IPS-18a (cell line): Measurements from ENCODE around the gene AAK1.
"Not testable (repeated sequence)": the region's sequence is repeated elsewhere in the genome, so short reads cannot be mapped to it uniquely, and the experiment has no call there.

Experiments used
- H3K27ac ChIP-seq: one replicate; pipeline ENCODE4 v1.5.1; 2013; ENCODE audit warnings: low read length
- H3K27me3 ChIP-seq: one replicate; pipeline ENCODE4 v1.6.1; 2013; ENCODE audit warnings: mild to moderate bottlenecking, low read length; ENCODE audit not compliant: control insufficient read depth, insufficient read depth
- H3K36me3 ChIP-seq: one replicate; pipeline ENCODE4 v1.6.1; 2013; ENCODE audit warnings: low read depth, low read length; ENCODE audit not compliant: control insufficient read depth
- H3K4me1 ChIP-seq: one replicate; pipeline ENCODE4 v1.6.1; 2013; ENCODE audit warnings: low read depth, low read length; ENCODE audit not compliant: control insufficient read depth
- H3K4me3 ChIP-seq: one replicate; pipeline ENCODE4 v1.5.1; 2013; ENCODE audit warnings: low read length
- H3K9ac ChIP-seq: one replicate; pipeline ENCODE4 v1.6.1; 2013; ENCODE audit warnings: mild to moderate bottlenecking, low read length, moderate library complexity
- H3K9me3 ChIP-seq: one replicate; pipeline ENCODE4 v1.6.1; 2013; ENCODE audit warnings: low read depth, low read length; ENCODE audit not compliant: control insufficient read depth

AAK1 gene

GRCh38 chr2:69677914-69678313 lies 34.4 kb upstream of the AAK1 start:
- Histone ChIP-seq H3K4me3 (no peak overlapping the region), H3K27me3 (no peaks in the 10 kb centered on the region), H3K9ac (no peak overlapping the region), H3K9me3 (no peaks in the 10 kb centered on the region), H3K36me3 (no peaks in the 10 kb centered on the region), H3K4me1 (no peaks in the 10 kb centered on the region), H3K27ac (no peak overlapping the region)

- no peaks in the 10 kb centered on the region for H3K4me1 ChIP-seq
- H3K4me3 ChIP-seq: no peak overlapping the region
- H3K9ac ChIP-seq: no peak overlapping the region
- no peaks in the 10 kb centered on the region for H3K36me3 ChIP-seq
- H3K27ac ChIP-seq: no peak overlapping the region
- no peaks in the 10 kb centered on the region for H3K27me3 ChIP-seq
- H3K9me3 ChIP-seq: no peaks in the 10 kb centered on the region
Measured at GRCh38 chr2:69676146-69676545, 32.6 kb upstream of the AAK1 start.

- Histone ChIP-seq H3K4me3 (no peak overlapping the region), H3K27ac (no peak overlapping the region), H3K4me1 (no peaks in the 10 kb centered on the region), H3K27me3 (no peaks in the 10 kb centered on the region), H3K9ac (no peak overlapping the region), H3K9me3 (no peaks in the 10 kb centered on the region), H3K36me3 (no peaks in the 10 kb centered on the region)
Measured at GRCh38 chr2:69674316-69674670, 30.8 kb upstream of the AAK1 start.

GRCh38 chr2:69673098-69673497 lies 29.6 kb upstream of the AAK1 start:
- not testable (repeated sequence) for H3K27me3 ChIP-seq, H3K4me3 ChIP-seq, H3K9ac ChIP-seq, H3K36me3 ChIP-seq, H3K4me1 ChIP-seq, H3K9me3 ChIP-seq, H3K27ac ChIP-seq

GRCh38 chr2:69669666-69670065 lies 26.1 kb upstream of the AAK1 start:
- no peaks in the 10 kb centered on the region for H3K4me1 ChIP-seq
- no peak overlapping the region for H3K27ac ChIP-seq
- no peak overlapping the region for H3K4me3 ChIP-seq
- H3K27me3 ChIP-seq: no peaks in the 10 kb centered on the region
- no peaks in the 10 kb centered on the region for H3K36me3 ChIP-seq
- H3K9ac ChIP-seq: no peak overlapping the region
- H3K9me3 ChIP-seq: no peaks in the 10 kb centered on the region

- Histone ChIP-seq H3K27ac (no peak overlapping the region), H3K4me3 (no peak overlapping the region), H3K36me3 (no peaks in the 10 kb centered on the region), H3K9me3 (no peaks in the 10 kb centered on the region), H3K27me3 (no peaks in the 10 kb centered on the region), H3K9ac (no peak overlapping the region), H3K4me1 (no peaks in the 10 kb centered on the region)
Measured at GRCh38 chr2:69668598-69668997, 25.1 kb upstream of the AAK1 start.

- H3K4me3 ChIP-seq: no peak overlapping the region
- no peaks in the 10 kb centered on the region for H3K27me3 ChIP-seq
- no peaks in the 10 kb centered on the region for H3K36me3 ChIP-seq
- no peak overlapping the region for H3K27ac ChIP-seq
- no peaks in the 10 kb centered on the region for H3K9me3 ChIP-seq
- H3K9ac ChIP-seq: no peak overlapping the region
- H3K4me1 ChIP-seq: no peaks in the 10 kb centered on the region
Measured at GRCh38 chr2:69667805-69668382, 24.4 kb upstream of the AAK1 start.

- Histone ChIP-seq H3K4me3 (no peak overlapping the region), H3K36me3 (no peaks in the 10 kb centered on the region), H3K9ac (no peak overlapping the region), H3K27ac (no peak overlapping the region), H3K27me3 (no peaks in the 10 kb centered on the region), H3K4me1 (no peaks in the 10 kb centered on the region), H3K9me3 (no peaks in the 10 kb centered on the region)
Measured at GRCh38 chr2:69665152-69665551, 21.6 kb upstream of the AAK1 start.

- Histone ChIP-seq H3K9me3 (no peaks in the 10 kb centered on the region), H3K4me1 (no peaks in the 10 kb centered on the region), H3K27ac (no peak overlapping the region), H3K36me3 (no peaks in the 10 kb centered on the region), H3K27me3 (no peaks in the 10 kb centered on the region), H3K9ac (no peak overlapping the region), H3K4me3 (no peak overlapping the region)
Measured at GRCh38 chr2:69663860-69664259, 20.3 kb upstream of the AAK1 start.

GRCh38 chr2:69662547-69662946 lies 19.0 kb upstream of the AAK1 start:
- H3K27me3 ChIP-seq, H3K9me3 ChIP-seq, H3K4me3 ChIP-seq, H3K36me3 ChIP-seq, H3K27ac ChIP-seq, H3K4me1 ChIP-seq, H3K9ac ChIP-seq: not testable (repeated sequence)

- Histone ChIP-seq H3K27ac (no peak overlapping the region), H3K9me3 (no peaks in the 10 kb centered on the region), H3K9ac (no peak overlapping the region), H3K4me3 (no peak overlapping the region), H3K4me1 (no peaks in the 10 kb centered on the region), H3K27me3 (no peaks in the 10 kb centered on the region), H3K36me3 (no peaks in the 10 kb centered on the region)
Measured at GRCh38 chr2:69660637-69661036, 17.1 kb upstream of the AAK1 start.

GRCh38 chr2:69659941-69660483 lies 16.5 kb upstream of the AAK1 start:
- H3K27me3 ChIP-seq: no peaks in the 10 kb centered on the region
- no peaks in the 10 kb centered on the region for H3K9me3 ChIP-seq
- no peak overlapping the region for H3K9ac ChIP-seq
- H3K27ac ChIP-seq: no peak overlapping the region
- H3K4me1 ChIP-seq: no peaks in the 10 kb centered on the region
- H3K4me3 ChIP-seq: no peak overlapping the region
- no peaks in the 10 kb centered on the region for H3K36me3 ChIP-seq
